Activated CD8-positive, alpha-beta memory T cell treated with anti-CD3 and anti-CD28 coated beads for 4 hours (primary cell): ENCODE results near the gene PIGN.

Source experiments
- DNase-seq, 2 donors: peaks; one replicate each; pipeline ENCODE4 v3.0.0-alpha.2; 2020; ENCODE audit warnings: low read depth in 2 of 2

Gene PIGN

DNA sequence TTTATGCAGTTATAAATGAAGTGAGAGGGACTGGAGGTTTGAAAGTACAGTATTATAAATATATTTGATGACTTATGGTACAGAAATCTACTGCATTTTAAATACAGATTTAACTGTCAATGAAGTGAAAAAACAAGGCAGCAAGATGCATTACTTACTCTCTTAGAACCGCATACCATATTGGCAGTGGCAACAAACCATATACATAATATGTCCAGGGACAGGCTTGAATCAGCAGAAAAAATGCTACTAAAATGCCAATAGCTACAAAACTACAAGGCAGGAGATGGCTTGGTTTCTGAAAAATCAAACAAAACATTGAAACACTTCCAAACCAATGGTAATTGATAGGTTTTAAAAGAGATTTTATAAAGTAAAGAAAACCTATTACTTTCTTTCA is 77.2 kb downstream of the PIGN start:
- no peak for DNase-seq

DNA sequence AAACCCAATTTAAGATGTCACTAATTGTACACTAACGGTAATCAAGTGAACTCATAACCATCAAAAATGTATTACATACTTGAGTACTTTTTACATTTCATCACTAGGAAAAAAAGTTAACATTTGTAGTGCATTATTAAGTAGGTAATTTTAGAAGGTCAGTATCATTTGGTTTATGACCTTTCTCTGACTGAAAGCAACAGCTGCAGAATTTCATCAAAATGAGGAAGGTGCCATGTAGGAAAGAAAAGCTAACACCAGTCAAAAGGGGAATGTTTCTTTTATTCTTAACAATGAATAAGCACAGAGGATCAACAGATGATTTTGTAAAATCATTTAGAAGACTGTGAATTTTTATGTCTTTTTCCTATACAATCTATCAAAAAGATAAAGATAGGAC is 79.0 kb downstream of the PIGN start:
- DNase-seq = no peak

DNA sequence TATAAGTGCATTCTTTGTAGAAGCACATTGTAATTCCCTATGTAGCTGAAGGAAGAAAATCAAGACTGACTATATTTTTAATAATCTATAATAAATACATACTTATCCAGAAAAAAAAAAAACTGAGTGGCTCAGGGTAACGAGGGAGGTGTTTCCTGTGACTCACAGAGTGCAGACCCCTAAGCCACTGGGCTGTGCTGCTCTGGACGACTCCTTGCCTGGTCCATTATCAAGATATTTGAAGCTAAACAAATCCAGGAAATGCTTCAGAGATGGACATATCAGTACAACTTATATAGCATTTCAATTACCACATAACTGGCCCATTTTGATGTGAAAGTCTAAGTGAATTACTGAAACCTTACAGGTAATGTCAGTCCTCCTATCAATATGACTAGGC is 80.6 kb downstream of the PIGN start:
- DNase-seq = no peak

DNA sequence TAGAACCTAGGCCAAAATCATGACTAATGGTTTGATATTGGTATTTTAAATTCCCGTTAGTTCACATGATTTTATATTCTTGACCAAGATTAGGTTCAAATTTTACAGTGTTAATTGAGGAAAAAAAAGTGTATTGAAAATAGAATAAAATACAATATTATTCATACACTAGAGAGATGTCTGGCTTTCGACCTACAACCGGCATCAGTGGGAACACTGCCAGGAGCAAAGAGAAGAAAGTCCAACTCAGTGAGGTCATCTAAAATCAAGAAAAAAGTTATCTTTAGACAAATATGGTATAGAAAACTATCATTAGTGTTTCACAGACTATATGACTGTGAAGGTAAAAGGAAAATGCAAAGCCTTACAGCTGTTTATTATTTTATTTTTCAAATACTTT is 81.5 kb downstream of the PIGN start:
- no peak for DNase-seq

DNA sequence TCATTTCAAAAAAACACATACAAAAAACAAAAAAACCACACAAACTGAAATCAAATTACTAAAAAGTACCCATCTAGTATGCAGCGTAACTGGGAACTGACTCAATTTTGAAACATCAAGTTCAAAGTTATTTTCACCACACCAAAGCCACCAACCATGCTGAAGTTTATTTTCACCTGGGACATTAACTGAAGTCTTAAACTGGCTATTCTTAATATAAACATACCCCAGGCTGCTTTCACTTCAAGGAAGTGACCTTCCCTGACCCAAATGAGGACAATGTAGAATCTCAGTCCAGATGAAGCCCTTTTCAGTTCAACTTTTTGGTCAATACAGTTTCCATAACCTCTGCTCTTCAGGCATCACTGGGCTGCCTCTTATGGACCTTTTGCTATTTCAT is 84.6 kb downstream of the PIGN start:
- no peak for DNase-seq

DNA sequence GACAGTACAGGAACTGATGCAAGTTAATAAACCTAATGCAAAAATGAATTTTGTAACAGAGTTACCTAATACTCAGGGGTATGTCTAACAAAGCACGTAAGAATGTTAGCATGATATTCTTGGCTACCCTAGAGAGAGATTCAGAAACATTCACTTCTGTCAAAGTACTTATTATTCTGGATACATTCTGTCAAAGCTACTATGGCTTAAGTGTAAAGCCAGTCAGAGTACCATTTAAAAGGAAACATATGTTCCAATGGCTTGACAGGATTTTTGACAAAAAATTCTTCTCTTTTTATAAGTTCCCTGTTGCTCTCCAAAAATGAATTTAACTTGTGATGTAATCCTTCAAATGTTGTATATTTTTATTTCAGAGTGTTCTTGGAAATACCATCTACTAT is 85.5 kb downstream of the PIGN start:
- no peak for DNase-seq

DNA sequence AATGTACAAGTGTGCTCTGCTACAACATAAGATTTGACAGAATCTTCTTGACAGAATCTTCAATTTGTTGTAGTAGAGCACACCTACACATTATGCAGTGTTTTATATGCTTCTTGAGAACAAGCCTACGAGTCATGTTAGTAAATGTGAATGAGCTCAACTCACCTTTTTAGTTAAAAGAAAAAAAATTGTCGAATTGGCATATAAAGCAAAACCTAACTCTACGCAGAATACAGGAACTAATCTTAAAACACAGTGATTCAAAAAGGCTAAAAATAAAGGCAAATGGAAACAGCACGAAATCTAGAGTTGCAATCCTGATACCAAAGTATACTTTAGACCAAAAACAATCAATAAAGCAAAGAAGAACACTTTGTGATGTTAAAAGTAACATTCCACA is 87.9 kb downstream of the PIGN start:
- DNase-seq = no peak

DNA sequence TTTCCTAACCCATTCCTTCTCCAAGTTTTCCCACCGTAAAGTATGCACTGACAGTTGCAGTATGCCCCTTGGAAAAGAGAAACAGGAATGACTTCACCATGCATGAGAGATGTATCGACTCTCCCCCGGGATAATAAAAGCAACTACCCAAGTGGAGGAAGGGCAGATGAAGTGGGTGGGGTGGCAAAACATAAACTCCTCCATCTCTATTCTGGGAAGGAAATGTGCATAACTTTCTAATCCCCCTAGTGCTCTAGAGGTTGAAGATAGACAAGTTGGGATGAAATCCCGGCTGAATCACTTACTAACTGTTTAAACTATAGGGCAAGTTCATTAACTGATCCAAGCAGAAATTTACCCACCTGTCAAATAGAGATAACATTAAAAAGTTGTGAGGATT is 89.2 kb downstream of the PIGN start:
- DNase-seq = no peak

DNA sequence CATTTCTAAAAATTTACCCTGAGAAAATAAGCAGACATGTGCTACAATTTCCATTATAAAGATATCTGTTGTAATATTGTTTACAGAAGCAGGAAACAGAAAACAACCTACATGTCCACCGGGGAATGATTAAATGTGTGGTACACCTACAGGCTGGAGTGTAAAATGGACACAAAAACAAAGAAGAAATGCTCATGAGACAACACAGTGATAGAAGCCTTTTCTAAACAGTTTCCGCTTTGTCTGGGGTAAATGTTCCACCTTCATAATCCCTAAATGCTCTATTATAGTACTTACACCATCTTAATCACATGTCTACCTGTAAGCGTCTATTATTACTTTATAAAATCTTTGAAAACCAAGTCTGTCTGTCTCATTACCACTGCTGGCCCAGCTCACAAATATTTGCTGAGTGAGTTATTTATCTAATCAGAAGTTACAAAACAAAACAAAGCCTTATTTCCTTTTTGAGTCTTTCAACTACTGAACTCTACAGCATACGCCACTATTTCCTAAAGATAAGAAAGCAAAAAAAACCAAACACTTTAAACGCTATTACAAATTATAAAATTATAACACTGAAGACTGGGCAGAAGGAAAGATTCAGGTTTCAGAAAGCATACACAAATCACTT is 95.3 kb downstream of the PIGN start:
- DNase-seq = no peak

DNA sequence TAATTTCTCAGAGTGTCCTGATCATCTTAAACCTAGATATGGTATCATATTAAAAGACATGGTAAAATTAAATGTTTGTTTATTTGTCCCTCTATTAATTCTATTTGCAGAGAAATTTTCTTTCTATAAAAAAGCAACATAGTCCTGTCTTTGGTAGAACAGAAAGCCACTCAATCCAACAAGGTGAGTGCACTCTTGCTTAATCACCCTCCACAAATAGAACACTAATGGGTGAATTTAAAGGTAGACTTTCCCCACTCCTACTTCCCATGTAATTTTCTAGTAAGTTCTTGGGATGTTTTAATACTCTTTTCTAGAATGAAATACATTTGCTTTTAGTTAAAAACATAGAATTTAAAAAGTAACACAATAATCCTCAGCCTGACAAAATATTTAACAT is 97.7 kb downstream of the PIGN start:
- no peak for DNase-seq

DNA sequence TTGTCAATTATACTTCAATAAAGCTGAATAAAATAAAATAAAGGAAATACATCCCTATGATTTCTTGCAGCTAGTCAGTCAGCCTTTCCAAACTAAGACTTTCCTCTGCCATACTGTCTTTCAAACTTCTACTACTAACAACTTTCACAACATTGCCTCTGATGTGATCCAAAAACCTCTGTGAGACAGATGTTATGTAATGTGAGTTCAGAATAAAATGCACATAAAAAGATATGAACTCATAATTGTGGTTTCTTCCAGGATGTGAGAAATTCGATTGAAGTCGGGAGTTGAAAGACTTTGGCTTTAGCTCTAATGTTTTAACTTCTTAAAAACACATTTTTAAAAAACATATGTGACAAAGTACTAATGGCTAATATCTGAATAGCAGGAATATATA is 98.7 kb downstream of the PIGN start:
- DNase-seq = no peak

DNA sequence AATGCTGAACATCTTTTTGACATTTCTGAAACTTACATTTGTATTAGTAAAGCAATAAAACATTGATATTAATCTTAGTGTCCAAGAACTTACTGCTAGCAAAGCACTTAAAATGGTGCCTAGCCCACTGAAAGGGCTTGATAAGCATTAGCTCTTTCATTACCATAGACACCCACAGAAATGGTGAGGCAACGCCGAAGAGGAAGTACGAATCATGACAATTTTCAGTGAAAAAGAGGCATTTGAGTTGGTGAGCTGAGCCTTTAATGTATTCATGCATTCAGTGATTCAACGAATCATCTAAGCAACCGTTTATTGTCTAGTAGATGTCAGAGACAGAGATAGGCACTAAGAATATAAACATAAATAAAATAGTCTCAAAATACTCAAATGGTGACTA is 101.1 kb downstream of the PIGN start:
- DNase-seq = no peak

DNA sequence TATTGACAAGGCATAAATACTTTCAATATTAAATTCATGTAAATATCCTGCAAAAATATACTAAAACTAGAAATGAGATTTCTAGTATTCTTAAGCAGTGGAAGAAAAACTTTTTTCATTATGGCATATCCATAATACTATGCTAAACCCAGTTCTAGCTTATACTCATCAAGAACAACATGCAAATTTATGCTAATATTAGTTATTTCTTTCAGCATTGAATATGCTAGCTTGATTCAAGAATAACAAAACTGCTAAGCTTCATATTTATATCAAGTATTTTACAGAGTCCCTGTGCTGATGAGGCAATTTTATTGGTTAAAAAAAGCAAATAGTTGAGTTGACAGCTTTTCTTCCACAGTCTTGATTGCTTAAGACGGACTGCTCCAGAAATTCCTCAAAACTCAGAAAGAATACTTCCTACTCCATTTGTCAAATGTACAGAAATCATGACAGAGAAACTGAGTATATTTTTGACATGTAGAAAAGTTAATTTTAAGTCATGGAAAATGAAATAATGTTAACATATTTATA is 105.0 kb downstream of the PIGN start:
- DNase-seq = no peak

DNA sequence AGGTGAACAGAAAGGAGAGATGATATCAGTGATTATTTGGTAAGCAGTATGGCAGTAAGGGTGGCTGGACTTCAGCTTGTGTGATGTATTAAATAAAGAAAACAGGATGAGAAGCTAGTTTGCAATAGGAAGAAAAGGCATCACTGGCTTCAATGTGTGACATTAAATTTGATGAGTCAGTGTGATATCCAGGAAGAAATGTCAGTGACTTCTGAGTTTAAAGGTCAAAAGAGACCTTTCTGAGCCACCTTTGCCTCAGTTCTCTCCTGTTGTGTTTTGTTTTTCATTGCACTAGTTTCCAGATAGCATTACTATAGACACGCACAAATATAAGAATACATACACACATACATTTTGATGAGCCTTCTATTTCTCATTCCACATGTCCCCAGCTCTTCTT is 105.6 kb downstream of the PIGN start:
- no peak for DNase-seq

DNA sequence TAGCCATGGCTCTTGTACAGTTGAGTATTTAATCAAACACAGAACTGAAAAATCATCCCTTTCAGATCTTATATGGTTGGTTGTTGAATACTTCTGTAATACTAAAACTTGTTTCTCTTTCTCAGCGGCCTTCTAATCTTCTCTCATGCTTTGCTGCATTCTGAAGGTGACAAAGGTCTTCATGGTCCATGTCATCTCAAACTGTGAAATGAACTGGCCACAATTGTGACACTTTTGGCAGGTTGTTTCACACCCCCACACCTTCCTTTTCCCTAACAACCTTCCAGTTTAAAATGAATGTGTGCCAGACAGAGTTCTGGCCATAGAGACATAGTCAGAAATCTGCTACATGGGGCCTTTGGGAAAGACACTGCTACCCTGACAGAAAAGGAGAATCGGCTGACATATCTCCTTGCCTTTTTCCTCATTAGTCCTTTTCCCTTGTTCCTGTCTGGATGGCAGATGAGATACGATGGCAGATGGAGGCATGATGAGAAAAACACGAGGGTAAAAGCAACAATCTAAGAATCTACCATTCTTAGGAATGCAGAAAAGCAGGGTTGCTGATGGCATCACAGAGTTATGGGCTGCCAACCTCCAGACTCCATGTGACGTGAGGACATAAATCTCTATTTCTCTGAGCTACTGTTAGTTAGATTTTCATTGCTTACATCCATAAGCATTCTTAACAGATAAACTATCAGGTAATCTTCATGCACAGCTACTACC is 106.5 kb downstream of the PIGN start:
- DNase-seq = no peak

DNA sequence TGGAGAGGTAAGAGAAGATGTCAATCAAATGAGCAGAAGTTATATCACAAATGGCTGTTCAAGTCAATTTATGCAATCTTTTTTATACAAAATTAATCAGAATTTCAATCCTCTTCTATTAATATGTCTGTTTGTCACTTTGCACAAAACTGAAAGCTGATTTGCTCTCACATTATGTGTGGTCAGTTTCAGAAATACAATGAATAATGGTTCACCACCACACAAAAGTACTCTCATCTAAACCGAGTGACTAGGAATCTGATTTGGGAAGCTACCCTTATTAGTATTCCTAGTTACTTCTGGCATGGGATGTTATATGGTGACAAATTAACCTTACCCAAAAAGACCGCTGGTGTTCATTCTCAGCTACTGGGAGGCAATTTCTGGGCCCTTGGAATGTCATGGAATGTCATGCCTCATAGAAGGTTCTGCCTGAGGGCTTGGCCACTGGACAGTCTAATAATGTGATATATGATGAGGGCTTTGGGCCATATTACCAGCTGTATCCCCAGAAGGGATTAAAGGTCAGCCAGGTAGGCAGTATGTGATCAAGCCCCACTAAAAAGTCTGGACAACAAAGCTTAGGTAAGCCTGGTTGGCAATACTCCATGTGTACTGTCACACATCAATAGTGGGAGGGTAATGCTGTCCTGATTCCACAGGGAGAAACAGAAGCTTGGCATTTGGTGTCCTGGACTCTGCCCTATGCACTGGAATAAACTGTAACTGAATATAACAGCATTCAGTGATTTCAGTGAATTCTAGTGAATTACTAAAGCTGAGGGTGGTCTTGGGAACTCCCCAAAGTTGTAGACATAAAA is 113.2 kb downstream of the PIGN start:
- no peak for DNase-seq

DNA sequence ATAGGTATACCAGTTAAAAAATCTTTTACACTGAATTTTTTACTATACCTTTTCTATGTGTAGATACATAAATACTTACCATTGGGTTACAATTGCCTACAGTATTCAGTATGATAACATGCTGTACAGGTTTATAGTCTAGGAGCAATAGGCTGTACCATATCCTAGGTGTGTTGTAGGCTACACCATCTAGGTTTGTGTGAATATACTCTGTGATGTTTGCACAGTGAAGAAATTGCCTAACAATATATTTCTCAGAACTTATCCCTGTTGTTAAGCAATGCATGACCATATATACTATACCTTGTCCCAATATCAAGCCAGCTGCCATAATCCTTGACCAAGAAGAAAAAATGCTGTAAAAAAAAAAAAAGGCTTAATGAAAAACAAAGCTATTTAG is 114.5 kb downstream of the PIGN start:
- no peak for DNase-seq

DNA sequence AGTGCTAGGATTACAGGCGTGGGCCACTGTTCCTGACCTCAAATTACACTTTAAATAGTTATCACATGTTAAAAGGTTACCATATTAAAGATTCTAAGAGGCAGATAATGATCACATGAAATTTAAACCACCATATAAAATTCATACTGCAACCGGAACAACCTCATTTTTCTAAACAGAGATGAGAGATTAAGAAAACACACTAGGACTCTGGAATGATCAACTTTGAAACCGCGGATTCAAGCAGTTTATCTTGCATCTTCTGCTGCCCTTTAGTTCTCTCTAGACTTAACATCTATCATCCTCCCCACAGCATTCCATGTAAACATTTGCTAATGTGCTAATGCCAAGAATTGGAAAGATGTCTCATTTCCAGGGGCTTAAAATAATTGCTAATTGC is 115.8 kb downstream of the PIGN start:
- no peak for DNase-seq

DNA sequence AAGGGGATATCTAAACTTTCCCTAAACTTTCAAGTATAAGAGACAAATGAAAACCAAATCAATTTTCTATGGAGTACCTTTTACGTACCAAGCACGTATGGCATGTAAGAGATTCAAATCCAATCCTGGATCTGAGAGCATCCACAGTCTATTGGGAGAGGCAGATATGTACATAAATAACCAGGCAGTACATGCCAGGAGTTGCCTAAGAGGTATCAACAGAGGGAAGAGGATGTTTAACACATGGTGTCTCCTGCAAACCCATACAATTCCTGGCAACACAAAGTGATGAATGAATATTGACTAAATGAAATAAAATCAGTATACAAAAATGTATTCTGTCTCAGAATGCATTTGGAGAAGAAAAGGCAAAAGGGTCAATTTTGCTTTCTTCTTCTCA is 116.6 kb downstream of the PIGN start:
- no peak for DNase-seq

DNA sequence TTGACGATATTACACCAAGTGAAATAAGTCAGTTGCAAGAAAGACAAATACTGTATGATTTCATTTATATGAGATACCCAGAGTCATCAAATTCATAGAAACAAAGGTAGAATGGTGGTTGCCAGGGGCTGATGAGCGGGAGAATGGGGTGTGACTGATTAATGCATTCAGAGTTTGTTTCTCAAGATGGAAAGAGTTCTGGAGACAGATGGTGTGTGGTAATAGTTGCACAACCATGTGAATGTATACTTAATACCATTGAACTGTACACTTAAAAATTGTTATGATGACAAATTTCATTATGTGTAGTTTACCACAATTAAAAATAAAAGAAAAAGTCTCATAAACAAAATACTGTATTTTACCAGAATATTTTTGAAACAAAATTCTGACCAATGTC is 117.3 kb downstream of the PIGN start:
- no peak for DNase-seq

DNA sequence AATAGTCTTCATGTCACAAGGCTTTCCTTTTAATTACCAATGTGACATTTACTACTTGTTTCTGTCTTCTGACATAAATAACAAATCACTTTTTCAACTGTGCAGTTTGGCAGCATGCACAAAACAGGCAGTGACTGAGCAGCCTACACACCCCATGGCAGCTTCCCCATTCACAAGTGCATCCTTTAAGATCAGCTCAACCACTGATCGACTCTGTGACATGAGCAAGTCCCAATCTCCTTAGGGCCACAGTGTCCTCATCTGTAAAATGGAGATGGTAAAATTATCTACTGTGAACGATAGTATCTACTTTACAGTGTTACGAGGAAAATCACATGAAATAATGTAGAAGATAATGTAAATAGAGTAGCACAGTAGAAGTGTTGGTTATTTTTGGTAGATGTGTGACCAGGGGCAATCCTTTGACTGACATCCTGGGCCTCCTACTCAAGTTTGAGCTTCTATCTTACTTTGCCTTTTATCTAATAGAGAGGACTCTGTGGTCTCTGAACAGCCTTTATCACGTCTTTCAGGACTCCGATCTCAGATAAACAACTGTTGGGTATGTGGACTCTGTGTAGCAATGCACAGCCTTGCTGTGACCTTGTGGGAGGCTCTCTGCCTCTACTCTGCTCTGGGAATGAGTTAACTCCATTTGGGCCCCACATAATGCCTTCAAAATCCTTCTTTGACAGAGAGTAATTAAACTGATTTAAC is 120.6 kb downstream of the PIGN start:
- no peak for DNase-seq

DNA sequence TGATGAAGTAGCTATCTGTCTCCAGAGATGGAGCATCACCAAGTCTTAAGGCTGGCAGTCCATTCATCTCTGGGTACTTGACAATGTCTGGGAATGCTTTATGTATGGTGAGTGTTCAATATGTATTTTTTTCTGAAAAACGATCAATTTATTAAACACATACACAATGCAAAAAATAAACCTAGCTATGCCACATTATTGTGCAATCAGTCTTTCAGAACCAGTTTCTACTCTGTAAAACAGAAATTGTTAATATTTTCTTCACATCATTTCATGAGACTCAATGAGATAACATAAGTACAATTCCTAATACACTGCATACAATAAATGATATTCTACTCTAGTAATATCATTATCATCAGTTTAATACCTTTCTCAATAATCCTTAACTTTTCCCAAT is 122.5 kb downstream of the PIGN start:
- DNase-seq = no peak
